HG02571 (cell line): ENCODE data around the gene GLB1L2.
"Not testable (repeated sequence)": the region's sequence is repeated elsewhere in the genome, so short reads cannot be mapped to it uniquely, and the experiment has no call there.

Source experiments
- ATAC-seq: cut with Tn5 transposase; IDR thresholded peaks from one replicate; pipeline ENCODE4 v1.9.1; 2021; ENCODE audit warnings: mild to moderate bottlenecking, moderate library complexity; ENCODE audit not compliant: unreplicated experiment

GLB1L2 gene

GRCh38 chr11:134331354-134332188 is at the start of gene GLB1L2:
Gene GLB1L2, plus strand, starts transcription at chr11:134331988. Its CDS starts 74 bp downstream, at chr11:134332062.
- ATAC-seq, result peak; percentile 91

GRCh38 chr11:134282121-134283045 is 49.4 kb upstream of the GLB1L2 start:
- no peak for ATAC-seq

GRCh38 chr11:134283461-134284230 is 48.1 kb upstream of the GLB1L2 start:
- no peak for ATAC-seq

GRCh38 chr11:134284349-134284748 is 47.4 kb upstream of the GLB1L2 start:
- ATAC-seq, result not testable (repeated sequence)

GRCh38 chr11:134287561-134287960 is 44.2 kb upstream of the GLB1L2 start:
- ATAC-seq, result no peak

GRCh38 chr11:134288486-134288885 is 43.3 kb upstream of the GLB1L2 start:
- no peak for ATAC-seq

GRCh38 chr11:134289167-134289566 is 42.6 kb upstream of the GLB1L2 start:
- ATAC-seq, result no peak

- ATAC-seq, result no peak
Measured at GRCh38 chr11:134289789-134290188, 42.0 kb upstream of the GLB1L2 start.

GRCh38 chr11:134290646-134291045 is 41.1 kb upstream of the GLB1L2 start:
- ATAC-seq, result no peak

- ATAC-seq, result no peak
Measured at GRCh38 chr11:134291196-134291595, 40.6 kb upstream of the GLB1L2 start.

- no peak for ATAC-seq
Measured at GRCh38 chr11:134292661-134293060, 39.1 kb upstream of the GLB1L2 start.

GRCh38 chr11:134293119-134294113 is 38.4 kb upstream of the GLB1L2 start:
- ATAC-seq, result no peak

- no peak for ATAC-seq
Measured at GRCh38 chr11:134294664-134295063, 37.1 kb upstream of the GLB1L2 start.

- ATAC-seq, result no peak
Measured at GRCh38 chr11:134312223-134312622, 19.6 kb upstream of the GLB1L2 start.

GRCh38 chr11:134312807-134313206 is 19.0 kb upstream of the GLB1L2 start:
- ATAC-seq, result no peak

GRCh38 chr11:134313379-134313778 is 18.4 kb upstream of the GLB1L2 start:
- ATAC-seq, result no peak

GRCh38 chr11:134313821-134314607 is 17.8 kb upstream of the GLB1L2 start:
- ATAC-seq, result no peak

GRCh38 chr11:134317103-134317502 is 14.7 kb upstream of the GLB1L2 start:
- ATAC-seq, result no peak

GRCh38 chr11:134321373-134321772 is 10.4 kb upstream of the GLB1L2 start:
- not testable (repeated sequence) for ATAC-seq
